Activated CD4-positive, alpha-beta T cell treated with anti-CD3 and anti-CD28 coated beads, Interleukin-10, Interleukin-2, amounts not matched to agents 100 ng/mL and 50 ng/mL, durations not matched to agents 16 hours and 8 hours (primary cell): ENCODE data around the gene CCN2.

Experiments used
- DNase-seq: peaks from one replicate; pipeline ENCODE4 v3.0.0-alpha.2; 2020

CCN2 gene

GRCh38 chr6:131966443-131966842 lies 15.3 kb upstream of the CCN2 start:
- no peak for DNase-seq

DNA sequence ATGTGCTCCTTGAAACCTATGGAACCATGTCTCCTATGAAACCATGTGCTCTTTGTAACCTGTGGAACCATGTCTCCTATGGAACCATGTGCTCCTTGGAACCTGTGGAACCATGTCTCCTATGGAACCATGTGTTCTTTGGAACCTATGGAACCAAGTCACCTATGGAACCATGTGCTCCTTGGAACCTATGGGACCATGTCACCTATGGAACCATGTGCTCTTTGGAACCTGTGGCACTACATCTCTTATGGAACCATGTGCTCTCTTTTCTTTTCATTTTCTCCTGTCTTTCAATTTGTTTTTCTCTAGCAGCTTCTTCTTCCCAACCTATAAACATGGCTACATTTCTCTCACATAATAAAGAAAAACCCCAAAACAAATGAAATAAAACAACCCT lies 11.9 kb upstream of the CCN2 start:
- no peak for DNase-seq

DNA sequence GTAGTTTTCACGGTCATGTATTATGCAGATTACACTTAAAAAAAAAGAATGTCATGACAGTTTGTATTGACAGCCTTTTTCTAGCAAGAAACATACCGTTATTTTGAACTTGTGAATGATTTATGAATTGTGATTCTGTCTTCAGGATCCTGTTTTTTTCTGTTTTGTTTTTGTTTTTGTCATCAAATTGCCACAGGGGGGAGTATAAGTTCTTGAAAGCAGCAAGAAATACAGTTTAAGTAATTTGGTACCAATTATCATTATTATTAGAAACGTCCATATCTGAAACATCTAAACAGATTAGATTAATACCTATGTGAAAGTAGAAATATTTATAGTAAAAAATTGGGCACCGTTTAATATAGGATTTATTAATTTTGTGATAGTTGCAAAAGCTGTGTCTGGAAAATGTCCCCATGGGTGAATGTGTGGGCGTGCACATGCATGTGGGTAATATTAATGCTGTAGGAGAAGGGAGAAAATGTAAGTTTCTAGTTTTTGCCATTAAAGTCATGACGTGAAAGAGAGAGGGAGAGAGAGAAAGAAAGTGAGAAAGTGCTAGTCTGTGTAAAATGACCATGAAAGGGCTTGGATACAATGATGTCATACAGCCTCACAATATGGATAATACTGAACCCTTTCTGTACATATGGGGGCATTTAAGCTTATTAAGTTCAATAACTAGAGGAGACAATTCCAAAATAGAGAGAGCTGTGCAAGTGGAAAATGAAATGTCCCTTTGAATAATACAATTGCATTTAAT lies 9.4 kb upstream of the CCN2 start:
- DNase-seq: no peak

GRCh38 chr6:131958542-131959470 lies 7.6 kb upstream of the CCN2 start:
- no peak for DNase-seq

DNA sequence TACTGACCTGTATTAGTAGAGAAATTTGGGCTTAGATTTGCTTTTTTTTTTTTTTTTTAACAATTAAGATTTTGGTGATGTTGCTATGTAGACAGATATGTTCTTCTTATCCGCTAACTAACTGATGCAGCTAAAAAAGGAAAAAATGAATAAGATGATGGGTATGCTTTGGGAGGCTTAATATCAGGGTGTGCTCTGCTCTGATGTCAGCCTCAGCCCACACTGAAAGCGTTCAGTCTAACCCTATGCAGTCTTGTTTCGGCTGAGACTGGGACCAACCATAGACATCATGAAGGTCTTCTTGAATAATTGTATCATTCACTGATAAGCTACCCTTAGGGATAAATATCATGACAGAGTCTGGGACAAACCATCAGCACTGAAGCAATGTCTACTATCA lies 6.9 kb upstream of the CCN2 start:
- DNase-seq: no peak

DNA sequence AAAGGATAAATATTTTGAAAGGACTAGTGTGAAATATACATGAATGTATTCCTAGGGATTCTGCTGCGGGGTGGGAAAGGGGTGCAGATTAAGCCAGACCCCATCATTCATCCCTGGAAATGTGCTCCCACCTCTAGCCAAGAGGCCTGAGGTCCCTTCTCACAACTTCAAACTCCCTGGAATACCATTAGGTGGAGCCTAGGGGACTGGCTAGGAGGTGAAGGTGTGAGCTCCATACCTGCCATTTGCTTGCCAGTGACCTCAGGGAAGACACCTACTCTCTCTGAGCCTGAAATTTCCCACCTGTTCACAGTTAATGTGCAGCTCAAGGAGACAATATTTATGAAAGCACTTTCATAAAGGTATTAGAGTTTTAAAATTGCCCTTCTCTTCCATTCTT lies 4.7 kb upstream of the CCN2 start:
- DNase-seq: no peak

DNA sequence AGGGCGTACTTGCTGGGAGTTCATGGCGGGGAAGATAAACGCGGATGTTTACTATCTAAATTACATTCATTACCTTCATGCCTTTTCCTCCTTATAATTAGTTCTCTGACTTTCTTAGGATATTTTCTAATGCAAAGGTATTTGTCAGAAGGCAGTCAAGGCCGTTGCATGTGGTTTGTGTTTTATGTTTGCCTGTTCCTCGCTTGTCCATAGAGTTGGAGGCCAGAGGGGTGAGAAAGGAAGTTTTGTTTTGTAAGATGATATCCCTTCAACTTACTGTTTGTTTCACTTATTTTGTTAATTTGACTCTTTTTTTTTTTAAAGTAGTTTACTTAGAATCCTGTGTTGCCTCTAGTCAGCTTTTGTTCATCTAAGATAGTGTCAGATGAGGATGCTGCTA lies 4.0 kb upstream of the CCN2 start:
- no peak for DNase-seq

GRCh38 chr6:131954775-131955107 lies 3.6 kb upstream of the CCN2 start:
- no peak for DNase-seq

DNA sequence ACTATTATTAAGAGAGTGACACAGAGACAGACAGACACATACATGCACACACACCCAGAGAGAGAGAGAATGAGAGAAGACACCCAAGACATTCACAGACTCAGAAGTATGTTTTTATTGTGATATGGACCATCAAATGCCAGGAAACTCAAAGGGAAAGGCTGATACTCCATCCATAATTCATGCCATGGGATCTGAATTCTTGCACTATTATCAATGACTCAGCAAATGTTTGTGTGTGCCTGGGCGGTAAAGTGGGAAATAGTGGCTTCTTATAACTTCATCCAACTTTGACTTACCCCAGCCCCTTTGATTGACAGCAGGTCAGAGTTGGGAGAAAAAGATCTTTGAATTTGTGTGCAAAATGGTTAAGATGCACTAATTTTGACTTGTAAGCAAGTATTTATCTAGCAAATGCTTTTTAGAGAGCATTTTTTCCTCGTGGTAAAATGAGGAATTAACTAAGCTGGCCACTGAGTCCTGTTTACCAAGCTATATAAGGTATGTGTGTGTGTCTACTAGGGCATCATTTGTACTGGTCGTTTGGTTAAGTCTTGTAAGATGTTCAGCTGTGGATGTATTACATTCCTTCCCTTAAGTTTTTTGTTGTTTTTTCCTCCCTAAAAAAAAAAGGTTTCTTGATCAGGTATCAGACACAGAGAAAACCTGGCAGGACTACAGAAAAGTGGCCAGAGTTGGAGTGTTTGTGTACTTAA lies 3.0 kb upstream of the CCN2 start:
- DNase-seq: no peak

DNA sequence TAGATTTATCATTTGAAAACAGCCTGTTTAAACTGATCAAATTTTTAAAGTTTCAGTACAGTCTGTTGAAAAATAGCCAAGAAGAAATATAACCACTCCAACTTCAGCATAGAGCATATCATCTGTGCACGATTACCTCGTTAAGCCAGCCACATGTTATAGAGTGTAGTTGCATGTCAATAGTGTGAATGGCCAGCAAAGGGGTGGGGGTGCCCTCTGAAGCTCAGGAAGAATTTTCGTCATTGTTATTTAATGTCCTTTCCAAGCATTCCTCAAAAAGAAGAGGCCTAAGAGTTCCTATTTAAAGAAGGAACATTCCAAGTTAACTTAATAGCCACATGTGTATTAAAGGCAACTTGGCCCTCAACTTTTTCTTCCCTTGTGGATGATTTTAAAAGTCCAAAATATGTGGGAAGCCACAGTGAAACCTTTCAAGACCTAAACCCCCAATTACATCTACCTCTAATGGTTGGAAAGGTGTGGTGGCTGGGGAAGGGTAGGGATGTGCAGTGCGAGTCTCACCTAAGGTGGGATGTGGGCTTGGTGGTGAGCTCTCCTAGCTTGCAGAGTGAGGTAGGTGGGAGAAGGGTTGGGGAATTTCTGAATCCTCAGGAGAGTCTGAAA lies 1.8 kb upstream of the CCN2 start:
- DNase-seq: no peak

- no peak for DNase-seq
These were observed 531 bp upstream of the CCN2 start for GRCh38 chr6:131951576-131952230.

GRCh38 chr6:131949909-131950766 lies 1.0 kb downstream of the CCN2 start:
- DNase-seq: no peak

DNA sequence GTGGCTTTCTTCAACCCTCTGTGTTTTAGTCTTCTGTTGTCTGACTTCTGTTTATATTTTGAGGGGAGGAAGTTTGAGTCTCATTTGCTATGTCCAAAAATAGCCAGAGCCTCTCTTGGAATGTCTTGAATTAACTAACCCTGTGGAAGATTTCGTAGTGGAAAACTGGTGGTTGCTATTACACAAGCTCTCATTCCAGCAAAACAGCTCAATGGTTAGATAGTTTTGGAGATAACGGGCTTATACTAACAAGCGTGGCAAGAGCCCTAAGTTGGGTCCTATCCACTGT lies 1.6 kb downstream of the CCN2 start:
- no peak for DNase-seq

GRCh38 chr6:131948692-131949619 lies 2.2 kb downstream of the CCN2 start:
- no peak for DNase-seq

DNA sequence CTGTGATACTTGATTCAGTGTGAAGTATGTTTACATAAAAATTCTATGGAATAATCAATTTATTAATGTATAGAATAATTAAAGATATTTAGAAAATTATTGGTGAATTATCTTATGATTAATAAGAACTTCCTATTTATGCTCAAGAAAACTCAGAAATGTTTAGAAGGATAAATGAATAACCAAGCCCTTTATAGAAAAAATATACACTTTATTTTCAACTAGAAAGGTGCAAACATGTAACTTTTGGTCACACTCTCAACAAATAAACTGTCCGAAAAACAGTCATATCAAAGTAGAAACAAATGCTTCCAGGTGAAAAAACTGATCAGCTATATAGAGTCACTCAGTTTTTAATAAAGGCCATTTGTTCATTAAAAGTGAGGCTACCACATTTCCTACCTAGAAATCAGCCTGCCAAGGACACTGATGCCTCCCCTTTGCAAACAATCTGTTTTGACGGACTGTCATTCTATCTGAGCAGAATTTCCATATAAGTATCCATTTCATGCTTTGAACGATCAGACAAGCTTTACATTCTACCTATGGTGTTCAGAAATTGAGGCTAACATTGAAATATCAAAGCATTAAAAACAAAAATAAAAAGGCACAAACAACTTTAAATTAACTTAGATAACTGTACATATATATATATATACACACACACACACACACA lies 3.0 kb downstream of the CCN2 start:
- no peak for DNase-seq

- no peak for DNase-seq
These were observed 3.9 kb downstream of the CCN2 start for GRCh38 chr6:131946992-131947955.

DNA sequence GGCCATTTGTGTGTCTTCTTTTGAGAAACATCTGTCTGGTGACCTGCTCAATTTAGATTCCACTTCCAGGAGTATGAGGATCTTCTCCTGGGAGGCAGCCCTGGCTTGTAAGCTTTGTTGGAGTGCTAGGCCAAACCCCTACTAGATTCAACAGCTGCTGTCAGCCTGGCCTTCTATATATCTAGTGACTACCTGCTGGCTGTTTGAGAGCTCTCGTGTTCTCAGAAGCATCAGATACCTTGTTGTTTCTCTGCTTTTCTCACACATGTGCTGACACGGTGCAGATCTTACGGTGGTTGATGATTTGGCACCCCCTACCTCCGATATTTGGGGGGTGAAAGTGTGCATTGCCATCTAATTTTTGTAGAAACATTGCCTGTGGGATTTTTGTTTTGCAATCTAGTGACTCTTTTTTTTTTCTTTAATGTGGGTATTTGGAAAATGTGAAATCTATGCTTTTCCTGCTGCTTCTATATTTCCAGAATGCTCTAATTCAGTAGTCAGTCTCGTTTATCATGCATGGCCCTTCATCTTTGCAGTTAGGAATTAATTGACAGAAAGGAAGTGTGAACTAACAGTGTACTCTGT lies 4.7 kb downstream of the CCN2 start:
- DNase-seq: no peak

- DNase-seq: no peak
These were observed 5.2 kb downstream of the CCN2 start for GRCh38 chr6:131945971-131946370.
